Mesothelial cell of epicardium (in vitro differentiated cells): ENCODE results near the gene DNAH6. TPM values are rescaled to one million over a fixed set of nuclear protein-coding genes. Genes with fewer than 3 reads are reported as not detected.

Source experiments
- DNase-seq, 2 experiments: peaks; one replicate each; pipeline ENCODE4 v3.0.0; 2021; ENCODE audit warnings: low spot score in 2 of 2; ENCODE audit not compliant: unreplicated experiment in 2 of 2
- H3K27ac Mint-ChIP-seq: 2 replicates; pipeline ENCODE4 v1.8.0; 2021; ENCODE audit warnings: mixed read lengths
- H3K27me3 Mint-ChIP-seq: 2 replicates; pipeline ENCODE4 v1.8.0; 2021; ENCODE audit warnings: low read depth, mixed read lengths
- H3K36me3 Mint-ChIP-seq: 2 replicates; pipeline ENCODE4 v1.8.0; 2021; ENCODE audit warnings: mixed read lengths
- H3K4me1 Mint-ChIP-seq: 2 replicates; pipeline ENCODE4 v1.8.0; 2021; ENCODE audit warnings: mixed read lengths
- H3K4me3 Mint-ChIP-seq: 2 replicates; pipeline ENCODE4 v1.8.0; 2021; ENCODE audit warnings: mild to moderate bottlenecking, moderate library complexity, mixed read lengths
- H3K9me3 Mint-ChIP-seq: 2 replicates; pipeline ENCODE4 v1.8.0; 2021; ENCODE audit warnings: mixed read lengths
- CTCF ChIP-seq: fragments of 200-600 bp; sonication (generic); IDR thresholded peaks from one replicate; pipeline ENCODE4 v1.5.0; 2021; ENCODE audit warnings: antibody characterized with exemption; ENCODE audit not compliant: unreplicated experiment
- total RNA-seq: library from RNA; stranded (reverse); gene quantifications from 3 replicates; pipeline ENCODE4 v1.2.1, GENCODE V29; 2021

The DNAH6 gene
- total RNA-seq, 1 donor from 2014 or later, result 0.54 TPM

GRCh38 chr2:84704505-84705244, 188.4 kb downstream of the DNAH6 start:
- no peak overlapping the region for H3K4me3 Mint-ChIP-seq
- no peak for TF ChIP-seq CTCF
- peaks cover 2% of the 10 kb centered on the region for H3K27me3 Mint-ChIP-seq
- H3K4me1 Mint-ChIP-seq, result no peaks in the 10 kb centered on the region
- no peak overlapping the region for H3K27ac Mint-ChIP-seq
- peaks cover 5% of the 10 kb centered on the region for H3K9me3 Mint-ChIP-seq
- no peak for DNase-seq
- H3K36me3 Mint-ChIP-seq, result no peaks in the 10 kb centered on the region

GRCh38 chr2:84705858-84706257, 189.6 kb downstream of the DNAH6 start:
- H3K27ac Mint-ChIP-seq, result no peak overlapping the region
- TF ChIP-seq CTCF, result no peak
- H3K9me3 Mint-ChIP-seq, result peaks cover 5% of the 10 kb centered on the region
- no peaks in the 10 kb centered on the region for H3K4me1 Mint-ChIP-seq
- DNase-seq, result no peak
- H3K4me3 Mint-ChIP-seq, result no peak overlapping the region
- no peaks in the 10 kb centered on the region for H3K27me3 Mint-ChIP-seq
- no peaks in the 10 kb centered on the region for H3K36me3 Mint-ChIP-seq

- Mint-ChIP-seq H3K27me3 (no peaks in the 10 kb centered on the region), H3K4me1 (no peaks in the 10 kb centered on the region), H3K36me3 (no peaks in the 10 kb centered on the region), H3K27ac (no peak overlapping the region), H3K4me3 (no peak overlapping the region), H3K9me3 (no peaks in the 10 kb centered on the region)
- TF ChIP-seq CTCF, result no peak
- DNase-seq, result no peak
Measured at GRCh38 chr2:84708442-84708841, 192.1 kb downstream of the DNAH6 start.

GRCh38 chr2:84711651-84712050, 195.4 kb downstream of the DNAH6 start:
- no peak for TF ChIP-seq CTCF
- H3K27ac Mint-ChIP-seq, result no peak overlapping the region
- no peak overlapping the region for H3K4me3 Mint-ChIP-seq
- H3K4me1 Mint-ChIP-seq, result peaks cover under 1% of the 10 kb centered on the region
- no peak for DNase-seq
- H3K36me3 Mint-ChIP-seq, result no peaks in the 10 kb centered on the region
- no peaks in the 10 kb centered on the region for H3K9me3 Mint-ChIP-seq
- no peaks in the 10 kb centered on the region for H3K27me3 Mint-ChIP-seq

GRCh38 chr2:84713441-84713840, 197.1 kb downstream of the DNAH6 start:
- H3K36me3 Mint-ChIP-seq, result no peaks in the 10 kb centered on the region
- H3K4me3 Mint-ChIP-seq, result no peak overlapping the region
- no peak overlapping the region for H3K27ac Mint-ChIP-seq
- H3K9me3 Mint-ChIP-seq, result no peaks in the 10 kb centered on the region
- no peak for DNase-seq
- H3K27me3 Mint-ChIP-seq, result peaks cover 3% of the 10 kb centered on the region
- no peak for TF ChIP-seq CTCF
- H3K4me1 Mint-ChIP-seq, result peaks cover 5% of the 10 kb centered on the region
